HEK293T (cell line): Measurements from ENCODE around the gene EHMT2.

ENCODE experiments used
- CTCF ChIA-PET: fragments of 350-600 bp; formaldehyde crosslinking; extraction: SDS; loops from one replicate; lab custom pipeline; 2021; ENCODE audit warnings: antibody characterized with exemption, inconsistent platforms; lab: Yijun Ruan, JAX
- POLR2A ChIA-PET: fragments of 350-600 bp; formaldehyde crosslinking; extraction: SDS; loops from one replicate; lab custom pipeline; 2020; ENCODE audit warnings: antibody characterized with exemption, inconsistent platforms; lab: Yijun Ruan, JAX
- DNase-seq: peaks from one replicate; pipeline ENCODE4 v3.0.0; 2012; ENCODE audit warnings: mixed read lengths; ENCODE audit errors: extremely low spot score
- ARNT ChIP-seq: fragments of 450-650 bp; IDR thresholded peaks from 2 replicates; pipeline ENCODE4 v1.6.1; 2017; ENCODE audit warnings: mild to moderate bottlenecking
- BHLHE40 ChIP-seq: fragments of 450-650 bp; IDR thresholded peaks from 2 replicates; pipeline ENCODE4 v1.6.1; 2016; ENCODE audit warnings: mild to moderate bottlenecking, moderate library complexity, borderline replicate concordance
- CTBP1 ChIP-seq: fragments of 450-650 bp; IDR thresholded peaks from 2 replicates; pipeline ENCODE4 v1.6.1; 2016; ENCODE audit warnings: borderline replicate concordance
- ELF4 ChIP-seq: fragments of 450-650 bp; IDR thresholded peaks from 2 replicates; pipeline ENCODE4 v1.6.1; 2017; ENCODE audit warnings: antibody characterized with exemption
- FOXA1 ChIP-seq: fragments of 450-650 bp; IDR thresholded peaks from 2 replicates; pipeline ENCODE4 v1.6.1; 2016; ENCODE audit warnings: mild to moderate bottlenecking
- FOXK2 ChIP-seq: fragments of 450-650 bp; IDR thresholded peaks from 2 replicates; pipeline ENCODE4 v1.6.1; 2016; ENCODE audit warnings: mild to moderate bottlenecking
- FOXM1 ChIP-seq: fragments of 450-650 bp; IDR thresholded peaks from 2 replicates; pipeline ENCODE4 v1.6.1; 2017; ENCODE audit warnings: mild to moderate bottlenecking, borderline replicate concordance
- HDGF ChIP-seq: fragments of 450-650 bp; IDR thresholded peaks from 2 replicates; pipeline ENCODE4 v1.6.1; 2017; ENCODE audit warnings: antibody characterized with exemption, borderline replicate concordance
- L3MBTL2 ChIP-seq: fragments of 450-650 bp; conservative IDR thresholded peaks from 2 replicates; pipeline ENCODE4 v1.6.1; 2016; ENCODE audit warnings: mild to moderate bottlenecking
- LEF1 ChIP-seq: fragments of 450-650 bp; IDR thresholded peaks from 2 replicates; pipeline ENCODE4 v1.6.1; 2017; ENCODE audit warnings: mild to moderate bottlenecking, borderline replicate concordance
- NFRKB ChIP-seq: fragments of 450-650 bp; IDR thresholded peaks from 2 replicates; pipeline ENCODE4 v1.6.1; 2016; ENCODE audit warnings: mild to moderate bottlenecking, moderate library complexity
- PKNOX1 ChIP-seq: fragments of 450-650 bp; IDR thresholded peaks from 2 replicates; pipeline ENCODE4 v1.6.1; 2016
- SP1 ChIP-seq: fragments of 450-650 bp; IDR thresholded peaks from 2 replicates; pipeline ENCODE4 v1.6.1; 2017
- SUZ12 ChIP-seq: fragments of 450-650 bp; IDR thresholded peaks from 2 replicates; pipeline ENCODE4 v1.6.1; 2016; ENCODE audit warnings: mild to moderate bottlenecking
- TARDBP ChIP-seq: fragments of 450-650 bp; IDR thresholded peaks from 2 replicates; pipeline ENCODE4 v1.6.1; 2016
- ZNF384 ChIP-seq: fragments of 450-650 bp; IDR thresholded peaks from 2 replicates; pipeline ENCODE4 v1.6.1; 2016

Gene EHMT2

GRCh38 chr6:31879143-31879542 lies 18.4 kb downstream of the EHMT2 start:
- POLR2A ChIA-PET, result no interaction called here
- no peak for DNase-seq
- TF ChIP-seq SUZ12 (no peak), LEF1 (no peak), ZNF384 (no peak), PKNOX1 (no peak), FOXA1 (no peak), FOXK2 (no peak), NFRKB (no peak), HDGF (no peak), CTBP1 (no peak), ARNT (no peak), ELF4 (no peak), FOXM1 (no peak), SP1 (no peak), L3MBTL2 (no peak), TARDBP (no peak), BHLHE40 (no peak)
- CTCF ChIA-PET, result no interaction called here

DNA sequence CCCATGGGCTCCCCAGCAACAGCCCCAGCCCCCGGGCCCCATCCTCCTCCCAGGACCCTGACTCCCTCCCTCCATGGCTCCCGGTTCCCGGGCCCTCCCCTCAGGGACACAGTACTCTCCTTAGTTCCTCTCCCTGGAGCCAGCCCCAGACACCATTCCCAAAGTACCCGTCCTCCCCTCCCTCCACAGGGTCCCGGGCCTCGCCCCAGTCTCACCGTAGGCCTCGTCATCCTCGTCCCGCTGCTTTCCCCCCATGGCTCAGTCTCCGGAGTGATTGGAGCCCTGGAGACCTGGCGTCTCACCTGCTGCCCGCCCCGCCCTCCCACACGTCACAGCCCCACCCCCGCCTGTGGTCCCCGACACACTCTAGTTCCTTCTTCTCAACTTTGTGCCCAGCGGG lies 18.8 kb downstream of the EHMT2 start, which contains the start of gene SLC44A4:
SLC44A4 (minus strand) TSS at position 272 of the 400 bp plus-strand sequence; CDS start at position 255, 17 bp downstream.
- DNase-seq, result no peak
- CTCF ChIA-PET, result no interaction called here
- TF ChIP-seq TARDBP (no peak), FOXA1 (no peak), ZNF384 (no peak), NFRKB (no peak), PKNOX1 (no peak), ARNT (no peak), FOXK2 (no peak), FOXM1 (no peak), SUZ12 (no peak), ELF4 (no peak), CTBP1 (no peak), SP1 (no peak), BHLHE40 (no peak)
- POLR2A ChIA-PET, result no interaction called here

DNA sequence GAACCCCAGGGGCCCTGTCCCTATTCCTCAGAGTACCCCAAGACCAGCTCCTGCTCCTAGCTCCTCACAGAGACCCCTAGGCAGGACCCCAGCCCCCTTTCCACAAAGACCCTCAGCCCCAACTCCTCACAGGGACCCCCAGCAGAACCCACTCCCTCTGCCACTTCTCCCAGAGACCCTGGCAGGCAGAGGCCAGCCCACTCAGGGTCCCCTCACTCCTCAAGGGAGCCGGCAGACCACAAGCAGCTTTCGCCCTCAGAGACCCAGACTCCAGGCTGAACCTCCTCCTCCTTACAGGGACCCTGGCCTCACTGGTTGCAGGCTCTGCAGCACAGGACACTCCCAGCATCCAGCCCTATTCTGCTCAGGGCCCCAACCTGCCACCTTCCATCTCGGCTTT lies 19.3 kb downstream of the EHMT2 start:
- no peak for TF ChIP-seq HDGF
- TF ChIP-seq L3MBTL2, result no peak
- no peak for TF ChIP-seq TARDBP
- no peak for TF ChIP-seq FOXA1
- no peak for TF ChIP-seq FOXK2
- TF ChIP-seq LEF1, result no peak
- no peak for TF ChIP-seq PKNOX1
- TF ChIP-seq CTBP1, result no peak
- TF ChIP-seq ZNF384, result no peak
- no peak for TF ChIP-seq ELF4
- TF ChIP-seq ARNT, result no peak
- TF ChIP-seq BHLHE40, result no peak
- no peak for TF ChIP-seq SUZ12
- no peak for TF ChIP-seq FOXM1
- no peak for TF ChIP-seq SP1
- DNase-seq, result no peak
- ChIA-PET CTCF (no interaction called here), POLR2A (no interaction called here)

DNA sequence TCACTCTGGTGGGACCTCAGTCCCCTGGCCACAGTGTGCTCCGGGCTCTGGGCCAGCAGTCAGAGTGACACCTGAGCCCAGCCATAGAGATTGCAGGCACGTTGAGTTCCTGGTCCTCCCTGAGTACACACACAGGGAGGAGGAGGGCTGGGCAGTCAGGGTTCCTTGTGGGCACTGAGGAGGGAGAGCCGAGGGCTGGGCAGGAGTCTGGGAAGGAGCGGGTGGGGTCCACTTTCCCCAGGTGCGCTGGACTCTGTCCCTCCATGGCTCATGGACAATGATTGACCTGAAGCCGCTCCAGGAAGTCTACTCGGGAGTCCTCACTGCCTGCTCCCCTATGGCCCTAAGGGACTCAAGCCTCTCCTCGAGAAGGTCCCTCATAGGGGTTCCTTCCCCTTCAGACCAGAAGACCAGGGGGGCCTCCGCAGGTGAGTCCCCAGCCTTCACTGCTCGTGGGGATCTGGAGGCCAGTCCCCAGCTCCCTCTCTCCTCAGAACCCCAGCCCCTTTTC lies 19.8 kb downstream of the EHMT2 start:
- no peak for DNase-seq
- ChIA-PET CTCF (no interaction called here), POLR2A (no interaction called here)
- no peak for TF ChIP-seq BHLHE40
- no peak for TF ChIP-seq FOXK2
- no peak for TF ChIP-seq SP1
- TF ChIP-seq LEF1, result no peak
- no peak for TF ChIP-seq CTBP1
- no peak for TF ChIP-seq ARNT
- no peak for TF ChIP-seq FOXM1
- TF ChIP-seq ELF4, result no peak
- TF ChIP-seq L3MBTL2, result no peak
- no peak for TF ChIP-seq FOXA1

GRCh38 chr6:31877125-31877650 lies 20.3 kb downstream of the EHMT2 start:
- TF ChIP-seq FOXK2, result no peak
- DNase-seq, result no peak
- POLR2A ChIA-PET, result interaction anchor here (3.6 kb wide), 1 partner anchor 14 kb away, joined by 14 read pairs; the partner anchor contains the start of gene NEU1
- CTCF ChIA-PET, result no interaction called here

DNA sequence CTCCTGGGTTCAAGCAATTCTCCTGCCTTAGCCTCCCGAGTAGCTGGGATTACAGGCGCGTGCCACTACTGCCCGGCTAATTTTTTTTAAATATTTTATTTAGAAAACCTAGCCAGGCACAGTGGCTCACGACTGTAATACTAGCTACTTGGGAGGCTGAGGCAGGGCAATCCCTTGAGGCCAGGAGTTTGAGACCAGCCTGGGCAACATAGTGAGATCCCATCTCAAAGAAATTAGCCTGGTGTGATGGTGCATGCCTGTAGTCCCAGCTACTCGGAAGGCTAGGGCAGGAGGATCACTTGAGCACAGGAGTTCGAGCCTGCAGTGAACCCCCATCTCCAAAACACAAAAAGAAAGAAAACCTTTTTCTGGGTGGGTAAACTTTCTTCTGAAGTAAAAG lies 21.1 kb downstream of the EHMT2 start:
- TF ChIP-seq SUZ12, result no peak
- no peak for TF ChIP-seq LEF1
- TF ChIP-seq ARNT, result no peak
- no peak for TF ChIP-seq NFRKB
- no peak for TF ChIP-seq ZNF384
- TF ChIP-seq HDGF, result no peak
- TF ChIP-seq FOXA1, result no peak
- TF ChIP-seq PKNOX1, result no peak
- TF ChIP-seq L3MBTL2, result no peak
- TF ChIP-seq BHLHE40, result no peak
- TF ChIP-seq FOXK2, result no peak
- TF ChIP-seq CTBP1, result no peak
- ChIA-PET POLR2A (interaction anchor here (1.2 to 3.6 kb wide), 2 partner anchors 13 to 69 kb away, joined by 3 to 14 read pairs; partner anchors contain the start of genes LSM2 and NEU1), CTCF (no interaction called here)
- no peak for DNase-seq
